Hepatocyte (in vitro differentiated cells): ENCODE results near the gene GRIK1. TPM values are rescaled to one million over a fixed set of nuclear protein-coding genes. Genes with fewer than 3 reads are reported as not detected.

Source experiments
- DNase-seq: peaks from one replicate; pipeline ENCODE4 v3.0.0-alpha.2; 2016; ENCODE audit warnings: low spot score
- H2AFZ ChIP-seq: fragments of 200-600 bp; sonication (generic); 2 replicates; pipeline ENCODE4 v1.6.0; 2016; ENCODE audit warnings: antibody characterized with exemption, mild to moderate bottlenecking
- H3K27ac ChIP-seq: fragments of 200-600 bp; sonication (generic); 2 replicates; pipeline ENCODE4 v1.5.1; 2016; ENCODE audit warnings: mild to moderate bottlenecking
- H3K27me3 ChIP-seq: fragments of 200-600 bp; sonication (generic); 2 replicates; pipeline ENCODE4 v1.6.1; 2016
- H3K36me3 ChIP-seq: fragments of 200-600 bp; sonication (generic); replicated peaks from 2 replicates; pipeline ENCODE4 v1.5.1; 2016; ENCODE audit warnings: low read depth; ENCODE audit not compliant: insufficient read depth
- H3K4me1 ChIP-seq: fragments of 200-600 bp; sonication (generic); 2 replicates; pipeline ENCODE4 v1.5.1; 2016; ENCODE audit warnings: mild to moderate bottlenecking, moderate library complexity; ENCODE audit not compliant: insufficient read depth
- H3K4me2 ChIP-seq: fragments of 200-600 bp; sonication (generic); 2 replicates; pipeline ENCODE4 v1.6.0; 2016
- H3K4me3 ChIP-seq: fragments of 200-600 bp; sonication (generic); 2 replicates; pipeline ENCODE4 v1.5.1; 2016; ENCODE audit warnings: mild to moderate bottlenecking
- H3K79me2 ChIP-seq: fragments of 200-600 bp; sonication (generic); 2 replicates; pipeline ENCODE4 v1.6.0; 2017; ENCODE audit warnings: mild to moderate bottlenecking
- H3K9me2 ChIP-seq: fragments of 200-600 bp; sonication (generic); replicated peaks from 2 replicates; pipeline ENCODE4 v1.6.0; 2017; ENCODE audit warnings: mild to moderate bottlenecking; ENCODE audit not compliant: insufficient read depth
- H3K9me3 ChIP-seq: fragments of 200-600 bp; sonication (generic); 2 replicates; pipeline ENCODE4 v1.5.1; 2016; ENCODE audit warnings: low read depth, mild to moderate bottlenecking
- H4K20me1 ChIP-seq: fragments of 200-600 bp; sonication (generic); 2 replicates; pipeline ENCODE4 v1.6.0; 2016; ENCODE audit warnings: mild to moderate bottlenecking; ENCODE audit not compliant: insufficient read depth, poor library complexity, severe bottlenecking
- EZH2 ChIP-seq: fragments of 200-600 bp; sonication (generic); IDR thresholded peaks from 2 replicates; pipeline ENCODE4 v1.6.1; 2016; ENCODE audit warnings: antibody characterized with exemption, mild to moderate bottlenecking, borderline replicate concordance
- EZH2phosphoT487 ChIP-seq: fragments of 200-600 bp; sonication (generic); IDR thresholded peaks from one replicate; pipeline ENCODE4 v1.6.1; 2018; ENCODE audit warnings: antibody characterized with exemption, mild to moderate bottlenecking, low read depth, moderate library complexity; ENCODE audit not compliant: unreplicated experiment, severe bottlenecking
- WGBS: methylation state at CpG from one replicate; pipeline ENCODE4 v1.1.6; 2016; ENCODE audit warnings: low lambda C conversion rate; ENCODE audit errors: missing lambda C conversion rate; 5-methylcytosine and 5-hydroxymethylcytosine counted together
- polyA plus RNA-seq: library from polyadenylated mRNA; unstranded; fragments of >200 nt; fragmentation: Nextera tagmentation; extraction: Ambion mirVana; gene quantifications from 2 replicates; pipeline ENCODE4 v1.2.1, GENCODE V29; 2016
- total RNA-seq: library from RNA; depleted of rRNA; stranded (reverse); fragments of >200 nt; gene quantifications from 2 replicates; pipeline ENCODE4 v1.2.3, GENCODE V29; 2014
- TF ChIP-seq, protein P1 (sequence below): fragments of 200-600 bp; sonication (generic); IDR thresholded peaks from 2 replicates; pipeline ENCODE4 v1.5.1; 2016; ENCODE audit warnings: antibody characterized with exemption, mild to moderate bottlenecking; ENCODE audit not compliant: poor library complexity

Gene GRIK1
- total and polyA plus RNA-seq, 2 experiments from 2014 or later = 0.77 to 2.3 TPM

DNA sequence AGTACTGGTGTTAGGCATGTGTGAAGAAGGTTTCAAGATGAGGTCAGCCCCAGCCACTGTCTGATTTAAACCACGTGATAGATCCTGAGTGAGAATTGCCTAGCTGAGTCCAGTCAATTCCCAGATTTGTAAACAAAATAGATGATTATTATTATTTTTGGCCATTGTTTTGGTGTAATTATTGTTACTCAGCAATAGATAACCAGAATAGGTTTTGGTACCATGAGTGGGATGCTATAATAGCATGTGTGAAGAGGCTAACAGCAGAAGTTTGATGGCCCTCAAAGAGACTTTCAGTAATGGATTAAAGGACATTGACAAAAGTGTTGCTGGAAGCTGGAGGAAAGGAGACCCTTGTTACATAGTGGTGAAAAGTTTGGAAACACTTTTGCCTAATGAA lies 426.3 kb downstream of the GRIK1 start:
- WGBS = 100% methylated on average over 1 of the region's 1 CpG
- H3K36me3 ChIP-seq = no peaks in the 10 kb centered on the region
- TF ChIP-seq, protein P1, sequence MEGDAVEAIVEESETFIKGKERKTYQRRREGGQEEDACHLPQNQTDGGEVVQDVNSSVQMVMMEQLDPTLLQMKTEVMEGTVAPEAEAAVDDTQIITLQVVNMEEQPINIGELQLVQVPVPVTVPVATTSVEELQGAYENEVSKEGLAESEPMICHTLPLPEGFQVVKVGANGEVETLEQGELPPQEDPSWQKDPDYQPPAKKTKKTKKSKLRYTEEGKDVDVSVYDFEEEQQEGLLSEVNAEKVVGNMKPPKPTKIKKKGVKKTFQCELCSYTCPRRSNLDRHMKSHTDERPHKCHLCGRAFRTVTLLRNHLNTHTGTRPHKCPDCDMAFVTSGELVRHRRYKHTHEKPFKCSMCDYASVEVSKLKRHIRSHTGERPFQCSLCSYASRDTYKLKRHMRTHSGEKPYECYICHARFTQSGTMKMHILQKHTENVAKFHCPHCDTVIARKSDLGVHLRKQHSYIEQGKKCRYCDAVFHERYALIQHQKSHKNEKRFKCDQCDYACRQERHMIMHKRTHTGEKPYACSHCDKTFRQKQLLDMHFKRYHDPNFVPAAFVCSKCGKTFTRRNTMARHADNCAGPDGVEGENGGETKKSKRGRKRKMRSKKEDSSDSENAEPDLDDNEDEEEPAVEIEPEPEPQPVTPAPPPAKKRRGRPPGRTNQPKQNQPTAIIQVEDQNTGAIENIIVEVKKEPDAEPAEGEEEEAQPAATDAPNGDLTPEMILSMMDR = no peak
- TF ChIP-seq EZH2 (no peak), EZH2phosphoT487 (no peak)
- H3K4me3 ChIP-seq = no peak overlapping the region
- H3K4me2 ChIP-seq = no peak overlapping the region
- H3K27ac ChIP-seq = no peak overlapping the region
- no peaks in the 10 kb centered on the region for H3K79me2 ChIP-seq
- H3K27me3 ChIP-seq = no peaks in the 10 kb centered on the region
- no peaks in the 10 kb centered on the region for H3K4me1 ChIP-seq
- no peaks in the 10 kb centered on the region for H3K9me3 ChIP-seq
- H3K9me2 ChIP-seq = no peaks in the 10 kb centered on the region
- no peak overlapping the region for H2AFZ ChIP-seq
- no peaks in the 10 kb centered on the region for H4K20me1 ChIP-seq
- no peak for DNase-seq

DNA sequence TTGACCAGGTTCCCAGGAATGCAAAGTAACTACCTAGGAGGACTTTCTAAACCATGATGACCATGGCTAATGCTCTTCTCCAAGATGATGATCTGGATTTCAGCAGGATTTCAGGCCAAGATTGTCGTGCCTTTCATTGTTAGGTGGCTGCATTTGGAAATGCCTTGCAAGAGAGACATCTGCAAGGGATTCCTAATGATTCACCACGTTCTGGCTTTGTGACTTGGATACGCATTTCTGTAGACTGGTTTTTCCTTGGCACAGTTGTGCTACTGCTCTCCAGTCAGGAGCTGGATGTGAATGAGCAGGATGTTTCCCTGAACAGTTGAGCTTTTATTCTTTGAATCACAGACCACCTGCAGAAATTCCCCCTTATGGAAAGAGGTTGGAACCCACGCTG lies 428.7 kb downstream of the GRIK1 start:
- H3K27ac ChIP-seq = no peak overlapping the region
- H3K9me3 ChIP-seq = no peaks in the 10 kb centered on the region
- H4K20me1 ChIP-seq = no peaks in the 10 kb centered on the region
- no peaks in the 10 kb centered on the region for H3K9me2 ChIP-seq
- no peak overlapping the region for H2AFZ ChIP-seq
- 82% methylated on average over 4 of the region's 4 CpGs for whole genome bisulfite sequencing
- no peaks in the 10 kb centered on the region for H3K36me3 ChIP-seq
- H3K4me2 ChIP-seq = no peak overlapping the region
- TF ChIP-seq EZH2phosphoT487 (no peak), EZH2 (no peak)
- TF ChIP-seq, protein P1 = no peak
- H3K4me3 ChIP-seq = no peak overlapping the region
- no peak for DNase-seq
- H3K4me1 ChIP-seq = no peaks in the 10 kb centered on the region
- no peaks in the 10 kb centered on the region for H3K79me2 ChIP-seq
- H3K27me3 ChIP-seq = no peaks in the 10 kb centered on the region

GRCh38 chr21:29509121-29509520 lies 430.7 kb downstream of the GRIK1 start:
- Histone ChIP-seq H3K4me2 (no peak overlapping the region), H3K27ac (no peak overlapping the region), H4K20me1 (no peaks in the 10 kb centered on the region), H3K4me3 (no peak overlapping the region), H3K4me1 (no peaks in the 10 kb centered on the region), H3K9me3 (no peaks in the 10 kb centered on the region), H3K79me2 (no peaks in the 10 kb centered on the region), H3K27me3 (no peaks in the 10 kb centered on the region), H3K9me2 (no peaks in the 10 kb centered on the region), H3K36me3 (no peaks in the 10 kb centered on the region), H2AFZ (no peak overlapping the region)
- TF ChIP-seq EZH2phosphoT487 (no peak), EZH2 (no peak)
- TF ChIP-seq, protein P1 = no peak
- WGBS = 80% methylated on average over 6 of the region's 6 CpGs
- no peak for DNase-seq

GRCh38 chr21:29508301-29508700 lies 431.5 kb downstream of the GRIK1 start:
- H2AFZ ChIP-seq = no peak overlapping the region
- DNase-seq = no peak
- H4K20me1 ChIP-seq = no peaks in the 10 kb centered on the region
- no peaks in the 10 kb centered on the region for H3K9me3 ChIP-seq
- H3K79me2 ChIP-seq = no peaks in the 10 kb centered on the region
- TF ChIP-seq EZH2 = no peak
- TF ChIP-seq EZH2phosphoT487 = no peak
- TF ChIP-seq, protein P1 = no peak
- no peaks in the 10 kb centered on the region for H3K4me1 ChIP-seq
- H3K36me3 ChIP-seq = no peaks in the 10 kb centered on the region
- H3K27ac ChIP-seq = no peak overlapping the region
- no peaks in the 10 kb centered on the region for H3K27me3 ChIP-seq
- no peaks in the 10 kb centered on the region for H3K9me2 ChIP-seq
- H3K4me2 ChIP-seq = no peak overlapping the region
- WGBS = 77% methylated on average over 4 of the region's 4 CpGs
- H3K4me3 ChIP-seq = no peak overlapping the region
